ENCODE measurements around the gene MOB3B. TPM values are rescaled to one million over a fixed set of nuclear protein-coding genes. Genes with fewer than 3 reads are reported as not detected.

The MOB3B gene
- total and polyA plus RNA-seq, 2 of the 13 experiments (the other 11 are each of a cell fraction or from before 2014, with no cell fraction given), result 0.03 to 0.09 TPM

- no peak for TF ChIP-seq ZBTB49 (CRISPR knock-in tag; IDR thresholded peaks at IDR 0.05; ENCODE audit: borderline replicate concordance)
- TF ChIP-seq TP53 (CRISPR knock-in tag; conservative IDR thresholded peaks at IDR 0.05), result no peak
- TF ChIP-seq SUZ12 (IDR thresholded peaks at IDR 0.05; ENCODE audit: low read depth, low read length), result no peak
- TF ChIP-seq ZNF205 (CRISPR knock-in tag; IDR thresholded peaks at IDR 0.05), result no peak
- TF ChIP-seq ZSCAN30 (CRISPR knock-in tag; IDR thresholded peaks at IDR 0.05), result no peak
- TF ChIP-seq SAP130 (CRISPR knock-in tag; IDR thresholded peaks at IDR 0.05; ENCODE audit: low read depth), result peak; percentile 43
- TF ChIP-seq CREM (IDR thresholded peaks at IDR 0.05), result peak; percentile 51
- no peak for TF ChIP-seq CREM (CRISPR knock-in tag; IDR thresholded peaks at IDR 0.05)
- TF ChIP-seq GATAD1 (CRISPR knock-in tag; IDR thresholded peaks at IDR 0.05), result no peak
- TF ChIP-seq NR2F2 (IDR thresholded peaks at IDR 0.05; ENCODE audit: borderline replicate concordance, low read depth), result peak; percentile 76
- TF ChIP-seq RORA (CRISPR knock-in tag; IDR thresholded peaks at IDR 0.05), result no peak
- TF ChIP-seq GATAD2A (CRISPR knock-in tag; IDR thresholded peaks at IDR 0.05), result peak; percentile 68
- TF ChIP-seq ZNF776 (CRISPR knock-in tag; IDR thresholded peaks at IDR 0.05), result no peak
- no peak for TF ChIP-seq ESRRA (CRISPR knock-in tag; IDR thresholded peaks at IDR 0.05; ENCODE audit: low read depth)
- no peak for TF ChIP-seq NFATC3 (CRISPR knock-in tag; IDR thresholded peaks at IDR 0.05)
- TF ChIP-seq ZNF274 (CRISPR knock-in tag; IDR thresholded peaks at IDR 0.05), result no peak
- TF ChIP-seq BCL6 (CRISPR knock-in tag; IDR thresholded peaks at IDR 0.05), result peak; percentile 93
- TF ChIP-seq SP4 (CRISPR knock-in tag; IDR thresholded peaks at IDR 0.05), result no peak
- TF ChIP-seq AHDC1 (CRISPR knock-in tag; IDR thresholded peaks at IDR 0.05; ENCODE audit: borderline replicate concordance), result peak; percentile 91; the same call in 1 of the 2 replicates
- no peak for TF ChIP-seq ZNF709 (CRISPR knock-in tag; IDR thresholded peaks at IDR 0.05)
Measured at GRCh38 chr9:27539479-27540441, 10.1 kb upstream of the MOB3B start (continued).

Data from HepG2 (cell line).